IPS DF 4.7 (cell line): ENCODE results near the gene PARD3.
"Not testable (repeated sequence)": the region's sequence is repeated elsewhere in the genome, so short reads cannot be mapped to it uniquely, and the experiment has no call there.

Experiments
- DNase-seq: peaks from one replicate; pipeline ENCODE4 v3.0.0-alpha.2; 2013; ENCODE audit warnings: low spot score; ENCODE audit errors: extremely low read depth

Gene PARD3

GRCh38 chr10:34359435-34359813 is 455.7 kb downstream of the PARD3 start:
- DNase-seq: no peak

- DNase-seq: no peak
Observed at GRCh38 chr10:34358729-34359434, 456.2 kb downstream of the PARD3 start.

DNA sequence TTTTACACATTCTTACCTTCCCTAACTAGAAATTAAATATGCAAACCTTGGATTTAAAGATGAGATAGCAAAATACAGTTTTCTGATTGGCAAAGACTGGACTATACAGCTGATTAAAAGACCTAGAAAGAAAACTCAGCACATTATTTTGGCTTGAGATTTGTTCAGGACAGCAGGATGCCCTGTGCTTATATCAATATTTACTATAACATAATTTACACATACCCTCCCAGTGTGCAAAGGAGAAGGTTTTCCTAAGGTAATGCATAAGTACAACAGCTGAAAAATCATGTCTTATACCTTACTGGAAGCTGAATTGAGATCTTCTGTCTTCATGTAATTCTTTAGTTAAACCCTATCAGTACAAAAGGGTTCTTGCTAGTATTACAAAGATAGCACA is 458.6 kb downstream of the PARD3 start:
- no peak for DNase-seq

GRCh38 chr10:34353530-34353929 is 461.6 kb downstream of the PARD3 start:
- DNase-seq: not testable (repeated sequence)

DNA sequence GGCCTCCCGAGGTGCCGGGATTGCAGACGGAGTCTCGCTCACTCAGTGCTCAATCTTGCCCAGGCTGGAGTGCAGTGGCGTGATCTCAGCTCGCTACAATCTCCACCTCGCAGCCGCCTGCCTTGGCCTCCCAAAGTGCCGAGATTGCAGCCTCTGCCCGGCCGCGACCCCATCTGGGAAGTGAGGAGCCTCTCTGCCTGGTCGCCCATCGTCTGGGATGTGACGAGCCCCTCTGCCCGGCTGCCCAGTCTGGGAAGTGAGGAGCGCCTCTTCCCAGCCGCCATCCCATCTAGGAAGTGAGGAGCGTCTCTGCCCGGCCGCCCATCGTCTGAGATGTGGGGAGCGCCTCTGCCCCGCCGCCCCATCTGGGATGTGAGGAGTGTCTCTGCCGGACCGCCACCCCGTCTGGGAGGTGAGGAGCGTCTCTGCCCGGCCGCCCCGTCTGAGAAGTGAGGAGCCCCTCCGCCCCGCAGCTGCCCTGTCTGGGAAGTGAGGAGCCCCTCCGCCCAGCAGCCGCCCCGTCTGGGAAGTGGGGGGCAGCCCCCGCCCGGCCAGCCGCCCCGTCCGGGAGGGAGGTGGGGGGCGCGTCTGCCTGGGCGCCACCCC is 462.4 kb downstream of the PARD3 start:
- DNase-seq: not testable (repeated sequence)

GRCh38 chr10:34351161-34351560 is 463.9 kb downstream of the PARD3 start:
- no peak for DNase-seq

DNA sequence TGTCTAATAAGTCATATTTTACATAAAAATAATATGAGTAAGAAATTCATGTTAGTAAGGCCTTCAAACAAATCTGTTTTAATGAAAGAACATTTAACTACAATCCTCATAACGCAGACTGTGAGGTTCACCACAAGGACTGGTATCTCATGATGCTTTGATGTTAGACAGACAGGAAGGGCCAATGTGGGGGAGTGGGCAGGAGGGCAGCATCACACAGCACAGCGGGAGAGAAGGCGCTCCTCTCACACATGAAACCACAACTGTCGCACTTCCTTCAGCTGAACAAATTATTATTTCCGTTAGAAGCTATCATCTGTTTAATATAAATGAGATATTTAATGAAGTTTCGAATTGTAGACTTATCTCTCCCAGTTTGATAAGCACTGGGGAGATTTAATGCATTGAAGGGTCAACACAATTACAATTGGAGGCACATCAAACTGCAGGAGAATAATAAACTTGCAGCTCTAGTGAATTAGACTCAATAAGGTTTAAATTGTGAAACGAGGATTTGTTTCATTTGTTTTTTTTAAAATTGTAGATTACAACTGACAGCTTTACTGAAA is 466.1 kb downstream of the PARD3 start:
- no peak for DNase-seq

DNA sequence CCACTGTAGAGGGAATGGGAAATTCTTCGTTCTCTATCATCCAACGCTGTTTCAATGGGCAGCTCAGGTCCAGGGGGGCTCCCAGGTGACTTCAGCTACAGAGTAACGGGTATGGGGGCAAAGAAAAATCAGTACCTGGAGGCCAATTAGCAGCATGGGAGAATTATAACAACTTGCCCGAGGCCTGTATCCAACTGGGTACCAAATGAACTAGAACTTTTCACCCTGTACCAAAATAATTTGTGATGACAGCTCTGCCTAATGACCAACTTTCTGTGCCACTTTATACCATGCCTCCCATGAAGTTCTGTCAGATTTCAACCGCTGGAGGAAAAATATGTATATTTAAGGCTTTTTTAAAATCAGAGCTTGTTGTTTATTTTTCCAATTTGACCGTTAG is 467.1 kb downstream of the PARD3 start:
- DNase-seq: no peak

GRCh38 chr10:34347131-34347530 is 468.0 kb downstream of the PARD3 start:
- no peak for DNase-seq

DNA sequence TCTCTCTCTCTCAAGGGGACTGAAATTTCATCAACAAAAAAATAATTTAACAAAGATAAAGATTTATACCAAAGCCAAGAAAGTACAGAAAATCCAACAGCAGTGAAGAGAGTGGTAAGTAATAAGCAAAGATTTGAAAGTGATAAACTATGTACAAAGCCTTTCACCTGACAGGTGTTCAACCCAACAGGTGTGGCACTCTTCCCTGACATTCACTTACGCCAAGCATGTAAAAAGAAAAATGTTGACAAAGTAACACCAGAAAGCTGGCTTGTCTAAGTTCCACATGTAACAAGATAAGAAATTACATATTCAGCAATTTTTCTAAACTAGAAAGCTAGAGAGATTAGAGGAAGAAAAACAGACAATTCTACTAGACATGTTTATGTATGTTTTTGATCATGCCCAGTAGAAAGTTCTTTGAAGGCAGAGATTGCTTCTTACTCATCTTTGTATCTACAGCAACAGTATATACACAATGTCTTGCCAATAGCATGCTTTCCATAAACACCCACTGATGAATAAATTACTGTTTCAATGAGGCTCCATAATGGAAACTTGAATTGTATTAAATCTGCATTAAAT is 468.5 kb downstream of the PARD3 start:
- no peak for DNase-seq

DNA sequence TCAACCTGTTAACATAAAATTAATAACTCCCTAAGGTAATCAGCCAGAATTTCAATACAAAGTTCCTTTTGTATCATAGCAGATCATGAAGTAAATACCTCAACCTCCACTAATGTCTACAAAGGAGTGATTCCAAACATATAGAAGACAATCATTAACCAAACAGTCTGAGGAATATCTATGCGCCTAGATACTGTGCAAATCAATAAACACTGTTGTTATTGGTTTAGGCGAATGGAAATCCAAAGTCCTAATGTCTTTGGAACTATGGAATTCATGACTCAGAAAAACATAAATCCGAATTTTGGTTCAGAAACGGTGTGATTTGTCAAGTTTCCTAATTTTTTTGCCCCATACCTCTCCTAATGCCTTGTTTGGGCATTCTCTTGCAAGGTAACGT is 469.7 kb downstream of the PARD3 start:
- no peak for DNase-seq

DNA sequence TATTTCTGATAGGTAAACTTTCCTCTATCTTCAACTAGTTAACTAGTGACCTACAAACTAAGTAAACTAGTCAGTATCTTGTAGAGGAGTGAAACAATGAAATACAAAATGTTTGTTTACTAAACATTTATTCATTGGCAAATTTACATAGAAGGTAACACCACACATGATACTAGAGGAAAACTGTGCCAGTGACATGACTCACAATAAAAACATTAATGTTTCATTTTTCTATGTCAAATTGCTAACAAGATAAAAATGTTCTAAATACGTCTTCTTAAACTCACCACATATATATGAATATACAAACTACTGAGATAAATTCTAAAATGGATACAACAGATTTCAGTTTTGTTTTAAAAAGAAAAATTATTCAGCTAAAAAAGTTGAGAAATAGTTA is 471.3 kb downstream of the PARD3 start:
- no peak for DNase-seq

GRCh38 chr10:34341473-34341872 is 473.6 kb downstream of the PARD3 start:
- DNase-seq: no peak

DNA sequence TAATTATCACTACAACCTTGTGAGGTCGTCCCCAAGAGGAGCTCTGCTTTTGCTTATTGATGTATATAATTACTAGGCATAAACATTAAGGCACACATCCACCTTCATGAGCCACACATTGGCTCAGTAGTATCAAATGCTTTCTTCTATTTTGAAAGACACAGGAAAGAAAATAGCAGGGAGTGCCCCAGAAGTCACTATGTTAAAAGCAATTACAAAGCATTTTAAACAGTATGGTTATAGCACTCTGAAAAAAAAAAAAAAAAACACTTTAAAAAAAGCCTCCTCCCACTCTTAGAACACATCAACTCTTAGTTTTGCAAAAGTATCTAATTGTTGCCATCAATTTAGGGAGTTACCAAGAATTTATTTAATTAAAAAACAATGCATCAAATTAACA is 474.2 kb downstream of the PARD3 start:
- DNase-seq: no peak

- no peak for DNase-seq
Observed at GRCh38 chr10:34339816-34340553, 475.1 kb downstream of the PARD3 start.

DNA sequence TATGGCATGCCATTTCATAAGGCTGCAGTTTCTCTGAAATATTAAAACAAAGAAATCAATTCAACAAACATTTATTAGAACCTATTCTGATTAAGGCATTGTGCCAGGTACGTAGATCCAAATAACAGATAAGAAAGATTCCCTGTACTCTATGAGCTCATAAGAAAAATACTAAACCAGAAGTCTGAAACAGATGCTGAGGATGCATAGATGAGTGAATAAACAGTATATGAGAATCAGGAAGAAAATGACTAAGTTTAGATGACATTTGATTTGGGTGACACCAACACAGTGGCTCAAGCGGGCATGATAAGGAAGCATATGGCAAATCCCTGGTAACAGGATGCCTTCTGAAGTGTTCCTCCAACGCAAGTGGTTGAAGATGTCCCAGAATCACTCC is 477.2 kb downstream of the PARD3 start:
- no peak for DNase-seq

GRCh38 chr10:34335960-34336690 is 479.0 kb downstream of the PARD3 start:
- DNase-seq: no peak

DNA sequence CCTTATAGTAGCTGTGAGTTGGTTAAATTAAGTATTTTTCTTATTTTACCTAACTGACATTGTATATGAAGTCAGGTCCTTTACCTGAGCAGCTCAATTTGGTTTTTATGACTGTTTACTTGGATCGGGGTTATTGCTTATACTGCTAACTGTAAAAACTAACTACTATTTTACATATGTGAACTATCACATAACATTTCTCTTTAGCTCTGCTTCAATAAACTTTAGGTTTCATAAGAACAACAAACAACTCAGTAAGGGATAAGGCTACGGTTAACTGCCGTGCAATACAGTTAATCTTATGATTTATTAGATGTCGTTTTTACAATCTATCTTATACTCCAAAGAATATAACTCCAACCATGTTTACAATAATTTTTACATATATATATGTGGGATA is 480.2 kb downstream of the PARD3 start:
- DNase-seq: no peak

GRCh38 chr10:34333513-34333912 is 481.6 kb downstream of the PARD3 start:
- no peak for DNase-seq

DNA sequence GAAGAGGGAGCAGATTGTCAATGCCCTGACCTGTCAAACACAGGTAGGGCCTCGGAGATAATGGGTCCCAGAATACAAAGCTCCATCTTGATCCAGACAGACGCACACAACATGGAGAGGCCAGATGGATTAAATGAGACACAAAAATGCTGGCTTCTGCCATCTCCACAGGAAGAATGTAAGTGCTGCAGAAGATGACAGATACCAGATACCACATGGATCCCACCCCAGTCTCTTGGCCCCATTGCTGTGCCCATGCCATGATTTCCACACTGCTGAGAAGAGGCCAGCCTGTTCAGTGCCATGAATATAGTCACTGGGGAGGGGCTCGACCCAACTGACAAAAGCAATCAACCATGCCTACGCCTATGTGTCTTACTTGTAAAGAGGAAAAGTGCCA is 487.9 kb downstream of the PARD3 start:
- DNase-seq: no peak

- DNase-seq: no peak
Observed at GRCh38 chr10:34323192-34323591, 491.9 kb downstream of the PARD3 start.
